Smooth muscle cell of the brain vasculature (primary cell): ENCODE measurements around the gene COPE.
"Not testable (repeated sequence)": the region's sequence is repeated elsewhere in the genome, so short reads cannot be mapped to it uniquely, and the experiment has no call there.

ENCODE experiments used
- DNase-seq: peaks from one replicate; pipeline ENCODE4 v3.0.0-alpha.2; 2012; ENCODE audit warnings: low read depth, low spot score

COPE gene

GRCh38 chr19:18940769-18941627 lies 21.8 kb upstream of the COPE start, which contains the start of gene HOMER3:
HOMER3 (minus strand) TSS chr19:18941217; CDS start chr19:18938982, 2,235 bp downstream.
- no peak for DNase-seq

- no peak for DNase-seq
These were observed 21.0 kb upstream of the COPE start for GRCh38 chr19:18939922-18940768.

GRCh38 chr19:18939163-18939562 lies 20.0 kb upstream of the COPE start:
- no peak for DNase-seq

GRCh38 chr19:18933297-18933696 lies 14.1 kb upstream of the COPE start:
- DNase-seq = no peak

GRCh38 chr19:18932216-18932841 lies 13.1 kb upstream of the COPE start:
- DNase-seq = no peak

- DNase-seq = no peak
These were observed 12.4 kb upstream of the COPE start for GRCh38 chr19:18931316-18932162.

- DNase-seq = no peak
These were observed 10.1 kb upstream of the COPE start for GRCh38 chr19:18929311-18929710.

- DNase-seq = no peak
These were observed 9.0 kb upstream of the COPE start for GRCh38 chr19:18928018-18928805.

GRCh38 chr19:18924684-18925213 lies 5.6 kb upstream of the COPE start:
- no peak for DNase-seq

GRCh38 chr19:18922228-18922985 lies 3.2 kb upstream of the COPE start:
- DNase-seq = no peak

GRCh38 chr19:18921593-18921992 lies 2.4 kb upstream of the COPE start:
- DNase-seq = no peak

GRCh38 chr19:18920400-18920799 lies 1.2 kb upstream of the COPE start:
- DNase-seq = no peak

- no peak for DNase-seq
These were observed 670 bp upstream of the COPE start for GRCh38 chr19:18919900-18920214.

GRCh38 chr19:18917593-18917992 lies 1.6 kb downstream of the COPE start:
- not testable (repeated sequence) for DNase-seq

- no peak for DNase-seq
These were observed 3.5 kb downstream of the COPE start for GRCh38 chr19:18915639-18916038.

- no peak for DNase-seq
These were observed 5.7 kb downstream of the COPE start for GRCh38 chr19:18913466-18913865.

- DNase-seq = no peak
These were observed 6.3 kb downstream of the COPE start for GRCh38 chr19:18912933-18913332.

- no peak for DNase-seq
These were observed 8.3 kb downstream of the COPE start for GRCh38 chr19:18910801-18911436.

GRCh38 chr19:18910010-18910409 lies 9.2 kb downstream of the COPE start:
- DNase-seq = no peak
